Kidney (tissue), 14 donors: ENCODE results near the gene GALNT6. TPM values are rescaled to one million over a fixed set of nuclear protein-coding genes. Genes with fewer than 3 reads are reported as not detected.

Experiments
- DNase-seq, 5 donors: peaks; one replicate each; pipeline ENCODE4 v3.0.0-alpha.2; 2013 to 2020
- FAIRE-seq: peaks from 2 replicates; lab custom pipeline; 2012; peaks lifted over from hg19 to GRCh38; lab: Jason Lieb, UNC
- H3K27ac ChIP-seq, 2 donors: one replicate each; pipeline ENCODE4 v1.7.0; 2013; ENCODE audit warnings: low read depth in 2 of 2, low read length in 2 of 2, inconsistent platforms in 1 of 2
- H3K27me3 ChIP-seq: one replicate; pipeline ENCODE4 v1.7.1; 2013; ENCODE audit warnings: low read length, inconsistent platforms; ENCODE audit not compliant: control insufficient read depth, insufficient read depth
- H3K36me3 ChIP-seq, 3 donors: one replicate each; pipeline versions ENCODE4 v1.7.0 to v1.7.1; 2013; ENCODE audit warnings: low read length in 3 of 3, control low read depth in 1 of 3, inconsistent platforms in 1 of 3; ENCODE audit not compliant: insufficient read depth in 3 of 3, control insufficient read depth in 2 of 3
- H3K4me1 ChIP-seq, 3 donors: one replicate each; pipeline versions ENCODE4 v1.7.0 to v1.7.1; 2013; ENCODE audit warnings: low read length in 3 of 3, inconsistent platforms in 1 of 3, low read depth in 1 of 3; ENCODE audit not compliant: control insufficient read depth in 2 of 3, insufficient read depth in 2 of 3
- H3K4me3 ChIP-seq, 3 donors: one replicate each; pipeline versions ENCODE4 v1.7.0 to v1.8.1; 2013; ENCODE audit warnings: low read length in 3 of 3, control low read depth in 1 of 3, inconsistent platforms in 1 of 3
- H3K9ac ChIP-seq, 3 donors: one replicate each; pipeline versions ENCODE4 v1.7.0 to v1.7.1; 2013; ENCODE audit warnings: low read length in 3 of 3, control low read depth in 1 of 3, inconsistent platforms in 1 of 3
- H3K9me3 ChIP-seq, 3 donors: one replicate each; pipeline versions ENCODE4 v1.7.0 to v1.7.1; 2013; ENCODE audit warnings: low read length in 3 of 3, control low read depth in 1 of 3, inconsistent platforms in 1 of 3; ENCODE audit not compliant: control insufficient read depth in 2 of 3, insufficient read depth in 1 of 3
- intact Hi-C: fragments of 100-400 bp; cut with DNase I; formaldehyde crosslinking; loops from one replicate; pipeline ENCODE4 v1.11.1; 2022
- polyA plus RNA-seq: library from polyadenylated mRNA; stranded (reverse); fragments of 350-450 nt; fragmentation: Illumina TruSeq; extraction: RNeasy Lipid Tissue Mini Kit (QIAGEN cat#74804); gene quantifications from one replicate; pipeline ENCODE4 v1.2.3, GENCODE V29; 2014; ENCODE audit warnings: low read depth, low replicate concordance; ENCODE audit not compliant: insufficient read depth
- total RNA-seq: library from RNA; stranded (reverse); fragmentation: NEBNext Ultra II Directional; extraction: Animal tissue kit (Norgen Biotek cat#: 25700); gene quantifications from one replicate; pipeline ENCODE4 v1.2.1, GENCODE V29; 2021
- TF ChIP-seq, protein P1 (sequence below): IDR thresholded peaks from 3 replicates; pipeline ENCODE4 v1.5.1; 2012; ENCODE audit warnings: mild to moderate bottlenecking, moderate library complexity, borderline replicate concordance; ENCODE audit not compliant: insufficient read depth; ENCODE audit errors: extremely low read depth
- donor health status: control.
- donor health status: control.
- donor health status: control.
- donor health status: control.
- donor health status: control.
- donor health status: DM: yes; HTN: yes; CAD: no.
- donor health status: Normal renal cell carcinoma (clear cell type).

Gene GALNT6
- total and polyA plus RNA-seq, 2 donors from 2014 or later = 2.1 to 16.8 TPM

DNA sequence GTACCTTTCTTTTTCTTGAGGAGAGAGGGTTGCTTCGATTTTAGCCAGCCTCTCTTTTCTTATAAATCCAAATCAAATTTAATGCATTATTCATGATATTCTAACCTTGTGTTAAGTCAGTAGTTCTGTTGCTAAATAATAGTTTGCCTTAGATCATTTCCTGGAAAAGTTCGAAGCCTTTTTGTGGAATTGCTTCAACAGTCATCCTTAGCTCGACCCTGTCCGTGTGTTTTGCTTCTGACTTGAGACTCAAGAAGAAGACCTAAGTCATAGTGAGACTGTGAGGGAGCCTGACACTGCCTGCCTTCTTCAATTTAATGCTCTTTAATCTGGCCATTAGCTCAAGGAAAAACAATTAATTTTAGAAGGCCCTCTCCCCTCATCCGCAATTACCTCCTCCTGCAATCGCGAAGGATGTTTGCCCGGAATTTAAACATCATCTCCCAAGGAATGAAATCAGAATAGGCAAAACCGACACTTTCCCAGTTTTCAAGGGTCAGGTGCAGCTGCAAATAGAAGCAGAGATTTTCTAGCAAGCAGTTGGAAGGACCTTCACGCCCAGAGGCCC lies 33.0 kb upstream of the GALNT6 start:
- H3K9me3 ChIP-seq = no peaks in the 10 kb centered on the region
- peaks cover 0 to 4% (median 0%) of the 10 kb centered on the region in 3 donors for H3K4me1 ChIP-seq
- no peak overlapping the region for H3K9ac ChIP-seq
- TF ChIP-seq, protein P1, sequence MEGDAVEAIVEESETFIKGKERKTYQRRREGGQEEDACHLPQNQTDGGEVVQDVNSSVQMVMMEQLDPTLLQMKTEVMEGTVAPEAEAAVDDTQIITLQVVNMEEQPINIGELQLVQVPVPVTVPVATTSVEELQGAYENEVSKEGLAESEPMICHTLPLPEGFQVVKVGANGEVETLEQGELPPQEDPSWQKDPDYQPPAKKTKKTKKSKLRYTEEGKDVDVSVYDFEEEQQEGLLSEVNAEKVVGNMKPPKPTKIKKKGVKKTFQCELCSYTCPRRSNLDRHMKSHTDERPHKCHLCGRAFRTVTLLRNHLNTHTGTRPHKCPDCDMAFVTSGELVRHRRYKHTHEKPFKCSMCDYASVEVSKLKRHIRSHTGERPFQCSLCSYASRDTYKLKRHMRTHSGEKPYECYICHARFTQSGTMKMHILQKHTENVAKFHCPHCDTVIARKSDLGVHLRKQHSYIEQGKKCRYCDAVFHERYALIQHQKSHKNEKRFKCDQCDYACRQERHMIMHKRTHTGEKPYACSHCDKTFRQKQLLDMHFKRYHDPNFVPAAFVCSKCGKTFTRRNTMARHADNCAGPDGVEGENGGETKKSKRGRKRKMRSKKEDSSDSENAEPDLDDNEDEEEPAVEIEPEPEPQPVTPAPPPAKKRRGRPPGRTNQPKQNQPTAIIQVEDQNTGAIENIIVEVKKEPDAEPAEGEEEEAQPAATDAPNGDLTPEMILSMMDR = no peak
- H3K4me3 ChIP-seq = peak overlapping the region in 2 of 3 donors; percentile 18 to 35
- intact Hi-C loops = loop anchor here (10.0 kb wide), 1 partner anchor 111 kb away; no protein-coding TSS in a partner anchor
- no peak overlapping the region for H3K27ac ChIP-seq
- H3K36me3 ChIP-seq = no peaks in the 10 kb centered on the region
- no peaks in the 10 kb centered on the region for H3K27me3 ChIP-seq
- DNase-seq (peak in 1 of 5 donors; percentile 16), FAIRE-seq (no peak)

DNA sequence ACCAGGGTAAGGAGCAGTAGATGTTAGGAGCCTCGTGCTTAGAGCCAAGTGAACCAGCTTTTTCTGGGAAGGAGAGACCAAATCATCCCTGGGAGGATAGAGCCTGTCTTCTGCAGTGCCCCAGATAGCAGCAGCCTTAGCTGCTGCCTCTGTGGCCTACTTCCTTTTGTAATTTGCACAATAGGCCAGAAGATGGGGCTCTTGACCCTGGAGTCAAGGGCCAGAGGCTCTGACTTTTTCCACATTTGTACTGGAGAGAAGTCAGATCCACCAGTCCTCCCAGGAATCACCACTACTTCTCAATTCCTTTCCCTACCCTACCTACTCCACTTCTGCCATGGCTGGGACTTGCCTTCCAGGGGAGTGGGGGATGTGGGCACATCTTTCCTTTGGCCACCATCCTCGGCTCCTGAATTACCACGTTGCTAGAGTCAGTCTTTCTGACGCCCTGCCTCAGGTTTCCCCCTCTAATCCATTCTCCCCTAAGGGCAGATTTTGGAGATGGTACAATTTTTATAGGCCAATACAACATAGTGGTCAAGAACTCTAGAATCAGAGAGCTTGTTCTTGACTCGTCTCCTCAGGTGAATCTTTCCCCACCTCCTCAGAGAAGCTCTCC lies 30.2 kb upstream of the GALNT6 start:
- no peaks in the 10 kb centered on the region for H3K27me3 ChIP-seq
- intact Hi-C loops = loop anchor here (10.0 kb wide), 1 partner anchor 113 kb away; no protein-coding TSS in a partner anchor
- H3K27ac ChIP-seq = no peak overlapping the region
- TF ChIP-seq, protein P1 = peak; percentile 57
- FAIRE-seq = no peak
- peak in 4 of 5 donors; percentile 71 to 88 (median 78) for DNase-seq
- peaks cover 0 to 4% (median 0%) of the 10 kb centered on the region in 3 donors for H3K4me1 ChIP-seq
- no peak overlapping the region for H3K9ac ChIP-seq
- no peak overlapping the region for H3K4me3 ChIP-seq
- H3K36me3 ChIP-seq = no peaks in the 10 kb centered on the region
- no peaks in the 10 kb centered on the region for H3K9me3 ChIP-seq

- Histone ChIP-seq H3K9me3 (no peaks in the 10 kb centered on the region), H3K4me3 (no peak overlapping the region), H3K9ac (no peak overlapping the region), H3K27ac (no peak overlapping the region), H3K27me3 (no peaks in the 10 kb centered on the region), H3K4me1 (peaks cover 0 to 4% (median 0%) of the 10 kb centered on the region in 3 donors), H3K36me3 (no peaks in the 10 kb centered on the region)
- FAIRE-seq = no peak
- TF ChIP-seq, protein P1 = no peak
- intact Hi-C loops = loop anchor here (10.0 kb wide), 1 partner anchor 115 kb away; no protein-coding TSS in a partner anchor
- peak in 1 of 5 donors; percentile 24 for DNase-seq
Observed at GRCh38 chr12:51419425-51420193, 28.4 kb upstream of the GALNT6 start.
